AG04450 (cell line): Measurements from ENCODE around the gene ANKRD55. TPM values are rescaled to one million over a fixed set of nuclear protein-coding genes. Genes with fewer than 3 reads are reported as not detected.

Experiments
- CTCF ChIA-PET: fragments of 300-600, 350-600 bp; formaldehyde crosslinking; extraction: SDS; loops from one replicate; lab custom pipeline; 2022; ENCODE audit warnings: antibody characterized with exemption, inconsistent platforms; lab: Charles Lee
- POLR2A ChIA-PET: fragments of 350-600 bp; formaldehyde crosslinking; extraction: SDS; loops from one replicate; lab custom pipeline; 2021; ENCODE audit warnings: antibody characterized with exemption, inconsistent platforms; lab: Yijun Ruan, JAX
- DNase-seq: peaks from one replicate; pipeline ENCODE4 v3.0.0-alpha.2; 2011; ENCODE audit warnings: low read depth, low spot score
- H3K27ac ChIP-seq: one replicate; pipeline ENCODE4 v1.5.1; 2012; ENCODE audit warnings: low read depth, low read length, control low read depth
- H3K27me3 ChIP-seq: one replicate; pipeline ENCODE4 v1.6.0; 2012; ENCODE audit warnings: low read length; ENCODE audit not compliant: control insufficient read depth, insufficient read depth
- H3K4me3 ChIP-seq: 2 replicates; pipeline ENCODE4 v1.5.1; 2011; ENCODE audit warnings: mild to moderate bottlenecking, low read depth, low read length, control low read depth
- H3K9me3 ChIP-seq: 2 replicates; pipeline ENCODE4 v1.5.1; 2012; ENCODE audit warnings: low read length; ENCODE audit not compliant: control insufficient read depth, insufficient read depth
- polyA plus RNA-seq: library from polyadenylated mRNA; depleted of rRNA; stranded (reverse); fragments of >200 nt; gene quantifications from 2 replicates; pipeline ENCODE4 v1.2.3, GENCODE V29; 2011
- TF ChIP-seq, protein P1 (sequence below): IDR thresholded peaks from 2 replicates; pipeline ENCODE4 v1.5.1; 2011; ENCODE audit warnings: low read depth, low read length, control low read depth, inconsistent platforms

The ANKRD55 gene
- polyA plus RNA-seq, 1 experiment = not detected

DNA sequence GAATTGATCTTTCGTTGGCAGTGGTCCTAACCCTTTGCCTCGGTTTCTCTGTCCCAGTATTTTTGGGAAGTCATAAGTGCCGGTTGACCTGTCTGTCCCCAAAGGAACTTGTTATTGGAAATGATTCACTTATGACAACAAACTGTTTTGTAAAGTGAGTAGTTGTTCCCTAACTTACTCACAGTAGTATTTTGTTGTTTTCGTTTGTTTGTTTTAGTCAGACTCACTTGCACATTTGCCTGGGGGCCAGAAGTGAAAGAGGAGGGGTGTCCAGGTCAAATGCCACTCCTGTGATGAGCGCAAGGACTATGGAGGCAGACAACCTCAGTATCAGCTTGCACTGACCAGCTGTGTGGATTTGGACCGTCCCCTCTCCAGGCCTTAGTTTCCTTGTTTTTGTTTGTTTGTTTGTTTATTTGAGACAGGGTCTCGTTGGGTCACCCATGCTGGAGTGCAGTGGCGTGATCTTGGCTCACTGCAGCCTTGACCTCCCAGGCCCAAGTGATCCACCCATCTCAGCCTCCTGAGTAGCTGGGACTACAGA, 47.3 kb downstream of the ANKRD55 start:
- POLR2A ChIA-PET = interaction anchor here (0.7 kb wide), 1 partner anchor 23 kb away, joined by 3 read pairs; no protein-coding TSS in a partner anchor
- Histone ChIP-seq H3K27me3 (no peaks in the 10 kb centered on the region), H3K4me3 (no peak overlapping the region), H3K27ac (no peak overlapping the region), H3K9me3 (no peaks in the 10 kb centered on the region)
- TF ChIP-seq, protein P1, sequence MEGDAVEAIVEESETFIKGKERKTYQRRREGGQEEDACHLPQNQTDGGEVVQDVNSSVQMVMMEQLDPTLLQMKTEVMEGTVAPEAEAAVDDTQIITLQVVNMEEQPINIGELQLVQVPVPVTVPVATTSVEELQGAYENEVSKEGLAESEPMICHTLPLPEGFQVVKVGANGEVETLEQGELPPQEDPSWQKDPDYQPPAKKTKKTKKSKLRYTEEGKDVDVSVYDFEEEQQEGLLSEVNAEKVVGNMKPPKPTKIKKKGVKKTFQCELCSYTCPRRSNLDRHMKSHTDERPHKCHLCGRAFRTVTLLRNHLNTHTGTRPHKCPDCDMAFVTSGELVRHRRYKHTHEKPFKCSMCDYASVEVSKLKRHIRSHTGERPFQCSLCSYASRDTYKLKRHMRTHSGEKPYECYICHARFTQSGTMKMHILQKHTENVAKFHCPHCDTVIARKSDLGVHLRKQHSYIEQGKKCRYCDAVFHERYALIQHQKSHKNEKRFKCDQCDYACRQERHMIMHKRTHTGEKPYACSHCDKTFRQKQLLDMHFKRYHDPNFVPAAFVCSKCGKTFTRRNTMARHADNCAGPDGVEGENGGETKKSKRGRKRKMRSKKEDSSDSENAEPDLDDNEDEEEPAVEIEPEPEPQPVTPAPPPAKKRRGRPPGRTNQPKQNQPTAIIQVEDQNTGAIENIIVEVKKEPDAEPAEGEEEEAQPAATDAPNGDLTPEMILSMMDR = no peak
- no peak for DNase-seq
- CTCF ChIA-PET = interaction anchor here (0.7 kb wide), 1 partner anchor 626 kb away, joined by 3 read pairs; no protein-coding TSS in a partner anchor

DNA sequence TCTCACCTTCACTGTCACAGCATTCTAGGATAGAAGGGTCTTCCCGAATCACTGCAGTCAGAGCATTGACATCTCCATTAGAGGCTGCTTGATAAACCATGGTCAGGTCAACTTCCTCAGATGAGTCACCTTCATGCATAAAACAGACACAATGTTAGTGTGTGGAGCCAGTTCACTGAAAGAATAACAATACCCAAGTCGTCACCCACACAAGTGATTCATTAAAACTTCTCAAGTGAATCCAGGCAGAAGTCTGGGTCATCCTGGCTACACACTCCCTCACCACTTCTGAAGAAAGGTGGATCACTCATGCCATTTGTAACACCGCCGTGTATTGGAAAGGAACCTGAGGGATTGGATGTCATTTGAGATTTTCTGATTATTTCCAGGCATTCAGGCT, 49.6 kb downstream of the ANKRD55 start:
- TF ChIP-seq, protein P1 = no peak
- H3K4me3 ChIP-seq = no peak overlapping the region
- H3K9me3 ChIP-seq = no peaks in the 10 kb centered on the region
- DNase-seq = peak; percentile 80
- H3K27ac ChIP-seq = no peak overlapping the region
- ChIA-PET POLR2A (no interaction called here), CTCF (no interaction called here)
- H3K27me3 ChIP-seq = no peaks in the 10 kb centered on the region

DNA sequence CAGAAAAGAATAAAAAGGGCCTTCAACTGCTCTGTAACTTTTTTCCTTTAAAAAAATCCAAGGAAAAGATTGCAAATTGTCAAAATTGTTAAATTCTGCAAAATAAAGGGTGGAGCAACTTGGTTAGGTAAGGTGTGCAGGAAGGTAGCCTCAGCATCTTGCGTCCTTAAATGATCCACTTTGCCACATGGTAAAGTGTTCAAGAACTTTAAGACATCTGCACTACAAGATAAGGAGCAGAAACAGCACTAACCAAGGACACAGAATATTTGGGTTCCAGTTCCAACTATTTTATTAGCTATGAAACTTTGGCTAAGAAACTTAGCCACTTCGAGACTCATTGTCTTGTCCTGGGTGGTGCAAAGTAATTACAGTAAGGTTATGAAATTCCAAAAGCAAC, 53.7 kb downstream of the ANKRD55 start:
- no peaks in the 10 kb centered on the region for H3K27me3 ChIP-seq
- TF ChIP-seq, protein P1 = no peak
- ChIA-PET POLR2A (no interaction called here), CTCF (interaction anchor here (0.8 kb wide), 1 partner anchor 21 kb away, joined by 4 read pairs; no protein-coding TSS in a partner anchor)
- DNase-seq = no peak
- H3K9me3 ChIP-seq = no peaks in the 10 kb centered on the region
- H3K27ac ChIP-seq = no peak overlapping the region
- H3K4me3 ChIP-seq = no peak overlapping the region

DNA sequence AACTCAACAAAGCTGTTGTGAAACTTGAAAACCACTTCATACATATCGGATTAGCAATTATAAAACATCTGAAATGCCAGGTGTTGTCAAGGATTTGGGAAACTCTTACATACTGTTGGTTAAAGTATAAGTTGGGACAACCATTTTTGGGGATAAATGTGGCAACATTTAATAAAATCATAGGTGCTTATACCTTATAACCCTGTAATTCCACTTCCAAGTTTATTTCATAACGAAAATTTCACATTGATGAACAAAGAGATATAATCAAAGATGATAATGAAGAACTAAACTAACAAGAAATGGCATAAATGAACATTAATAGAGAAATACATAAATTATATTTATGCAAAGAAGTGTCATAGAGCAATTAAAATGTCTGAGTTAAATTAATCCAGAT, 54.3 kb downstream of the ANKRD55 start:
- POLR2A ChIA-PET = no interaction called here
- TF ChIP-seq, protein P1 = no peak
- H3K4me3 ChIP-seq = no peak overlapping the region
- no peaks in the 10 kb centered on the region for H3K9me3 ChIP-seq
- DNase-seq = no peak
- H3K27ac ChIP-seq = no peak overlapping the region
- CTCF ChIA-PET = no interaction called here
- H3K27me3 ChIP-seq = no peaks in the 10 kb centered on the region

DNA sequence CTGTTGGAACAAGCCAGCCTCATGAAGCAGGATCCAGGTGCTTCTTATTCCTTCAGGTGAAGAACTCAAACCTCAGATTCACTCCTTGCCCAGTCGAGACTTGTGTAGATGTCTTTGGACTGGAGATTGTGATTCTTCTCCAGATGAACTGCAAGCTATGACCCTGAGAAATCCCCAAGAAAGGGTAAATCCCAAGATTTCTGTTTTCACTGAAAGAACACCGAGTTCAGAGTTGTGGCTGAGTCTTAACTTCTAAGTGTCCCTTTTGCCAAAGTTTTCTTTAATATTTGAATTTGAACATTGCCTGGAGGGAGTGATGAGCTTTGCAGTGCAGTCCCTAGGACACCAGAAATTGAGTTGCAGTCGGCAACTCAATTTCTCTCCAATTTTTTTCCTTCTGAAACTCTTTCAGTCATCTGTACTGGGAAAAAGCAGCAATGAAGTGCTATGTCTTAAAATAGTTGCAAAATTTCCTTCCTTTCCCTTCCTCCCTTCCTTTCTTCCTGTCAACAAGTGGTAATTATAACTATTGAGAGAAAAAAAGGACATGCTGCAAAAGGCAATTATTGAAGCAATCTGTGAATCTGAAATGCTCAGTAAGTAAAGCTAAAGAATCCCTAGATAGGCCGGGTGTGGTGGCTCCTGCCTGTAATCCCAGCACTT, 56.1 kb downstream of the ANKRD55 start:
- POLR2A ChIA-PET = interaction anchor here (0.9 to 1.7 kb wide), 3 partner anchors 53 to 150 kb away, joined by 3 to 14 read pairs (median 5); no protein-coding TSS in a partner anchor
- no peaks in the 10 kb centered on the region for H3K9me3 ChIP-seq
- CTCF ChIA-PET = interaction anchor here (1.4 kb wide), 1 partner anchor 24 kb away, joined by 3 read pairs; no protein-coding TSS in a partner anchor
- no peak overlapping the region for H3K27ac ChIP-seq
- TF ChIP-seq, protein P1 = no peak
- no peak overlapping the region for H3K4me3 ChIP-seq
- no peak for DNase-seq
- H3K27me3 ChIP-seq = no peaks in the 10 kb centered on the region
